ENCODE data around the gene WHRN. TPM values are rescaled to one million over a fixed set of nuclear protein-coding genes. Genes with fewer than 3 reads are reported as not detected.

Gene WHRN
- total and polyA plus RNA-seq, 9 of the 15 experiments (the other 6 are each of a cell fraction or from before 2014, with no cell fraction given) = 0.31 to 14.1 (median 3.0) TPM

DNA sequence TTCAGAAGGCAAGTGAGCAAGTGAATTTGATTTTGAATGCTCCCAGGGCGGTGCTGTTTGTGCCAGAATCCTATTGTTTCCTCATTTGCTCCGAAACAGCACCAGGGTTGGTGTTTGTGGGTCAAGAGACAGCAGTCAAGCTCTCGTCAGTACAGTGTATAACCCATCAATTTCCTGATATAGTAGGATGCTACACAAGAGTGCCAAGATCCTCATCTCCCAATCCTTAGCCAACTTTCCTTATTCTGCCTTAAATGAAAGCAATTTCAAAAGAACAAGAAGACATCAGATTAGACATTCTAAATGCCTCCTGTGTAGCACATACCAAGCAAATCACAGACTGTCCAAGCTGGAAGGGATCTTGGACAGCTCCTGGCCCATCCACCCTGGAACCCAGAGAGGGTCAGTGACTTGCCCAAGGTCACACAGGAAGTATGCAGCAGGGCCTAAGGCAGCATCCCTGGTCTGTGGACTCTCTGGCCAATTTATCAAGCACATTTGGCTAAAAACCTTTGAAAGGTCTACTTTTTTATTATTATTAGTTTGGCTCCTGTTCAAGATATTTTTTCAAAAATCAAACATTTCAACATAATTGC lies 4.5 kb downstream of the WHRN start:
- ChIA-PET POLR2A (interaction anchor here (1.8 kb wide), 1 partner anchor 27 kb away, joined by 7 read pairs; no protein-coding TSS in a partner anchor), CTCF (ENCODE audit: low intra/inter-chr PET ratio) (interaction anchor here (0.7 kb wide), 1 partner anchor 29 kb away, joined by 4 read pairs; no protein-coding TSS in a partner anchor)
- peak; percentile 15 for FAIRE-seq
- in situ Hi-C loops (cut with MboI) = no loop called here
- no peak for DNase-seq (ENCODE audit: extremely low read depth in 1 of 4, low spot score in 3 of 4)
- Histone ChIP-seq H3K27ac (ENCODE audit: extremely low read depth, low read depth, low read length) (no peak overlapping the region), H3K36me3 (ENCODE audit: control insufficient read depth, insufficient read depth, low read length) (peaks cover 7% of the 10 kb centered on the region; the same call in 1 of the 3 replicates), H3K9me3 (replicated peaks; ENCODE audit: control insufficient read depth, insufficient read depth, low read depth, low read length) (no peaks in the 10 kb centered on the region), H3K4me3 (no peak overlapping the region), H3K9ac (ENCODE audit: insufficient read depth in 1 of 2, low read depth in 2 of 2, low read length in 2 of 2) (peak overlapping the region in 1 of 2 experiments; percentile 80; a peak in 1 of 4 replicates), H3K79me2 (ENCODE audit: control insufficient read depth, insufficient read depth, low read length) (peaks cover 58% of the 10 kb centered on the region), H3K4me1 (replicated peaks in 1 of 2; ENCODE audit: control insufficient read depth in 2 of 2, insufficient read depth in 2 of 2, low read length in 2 of 2) (peaks cover 22% of the 10 kb centered on the region in 2 experiments; a peak in 3 of 5 replicates), H3K4me2 (ENCODE audit: insufficient read depth, low read length) (peak overlapping the region; percentile 35), H2AFZ (ENCODE audit: low read depth, low read length) (no peak overlapping the region), H3K9me1 (ENCODE audit: control insufficient read depth, insufficient read depth, low read length) (no peaks in the 10 kb centered on the region), H3K27me3 (ENCODE audit: control insufficient read depth in 2 of 2, insufficient read depth in 2 of 2, low read length in 2 of 2) (no peaks in the 10 kb centered on the region), H4K20me1 (replicated peaks; ENCODE audit: control insufficient read depth, insufficient read depth, low read length) (no peaks in the 10 kb centered on the region)
- peak; percentile 48; the same call in 1 of the 2 replicates for TF ChIP-seq BCOR (IDR thresholded peaks at IDR 0.05)
- TF ChIP-seq RBM25 (IDR thresholded peaks at IDR 0.05; ENCODE audit: low read depth, low read length, severe bottlenecking) = peak; percentile 86
- peak; percentile 85 for TF ChIP-seq ZFP36 (IDR thresholded peaks at IDR 0.05; ENCODE audit: low read depth, low read length, partially characterized antibody)
- TF ChIP-seq ZC3H8 (IDR thresholded peaks at IDR 0.05) = no peak
- TF ChIP-seq SMARCA5 (IDR thresholded peaks at IDR 0.05) = peak; percentile 39; the same call in 1 of the 2 replicates
- peak; percentile 37; the same call in 1 of the 2 replicates for TF ChIP-seq HDAC2 (IDR thresholded peaks at IDR 0.05)
- 0 out of 4 replicates have a peak, but pooled peaks have one; percentile 22 to 25 for TF ChIP-seq KDM1A (IDR thresholded peaks at IDR 0.05)
- no peak for TF ChIP-seq ZC3H4 (CRISPR knock-in tag; IDR thresholded peaks at IDR 0.05; ENCODE audit: borderline replicate concordance)
- no peak for TF ChIP-seq PML (IDR thresholded peaks at IDR 0.05; ENCODE audit: low read length)
- BruUV-seq (replicated peaks) = no TSS peak
- no peak for ATAC-seq
- intact Hi-C loops (cut with micrococcal nuclease) = loop anchor here (5.0 kb wide), 2 partner anchors 103 to 163 kb away; no protein-coding TSS in a partner anchor
- 82% methylated on average over 3 of the region's 3 CpGs for WGBS (ENCODE audit: insufficient coverage, low coverage, missing lambda C conversion rate)

Data from K562 (cell line).